Activated naive CD4-positive, alpha-beta T cell treated with anti-CD3 and anti-CD28 coated beads for 36 hours (primary cell): ENCODE data around the gene SLC2A10. TPM values are rescaled to one million over a fixed set of nuclear protein-coding genes. Genes with fewer than 3 reads are reported as not detected.
A peak's percentile ranks its signal among the peaks of the same experiment; 100 is the strongest.

ENCODE experiments used
- CTCF ChIA-PET: fragments of 350-600 bp; sonication (Branson Sonifier 250); formaldehyde crosslinking; loops from one replicate; lab custom pipeline; 2021; ENCODE audit warnings: antibody characterized with exemption; lab: Charles Lee
- DNase-seq: peaks from one replicate; pipeline ENCODE4 v3.0.0-alpha.2; 2020
- H3K27ac Mint-ChIP-seq: one replicate; pipeline ENCODE4 v1.8.0; 2021; ENCODE audit warnings: mild to moderate bottlenecking, mixed read lengths
- H3K27me3 Mint-ChIP-seq: one replicate; pipeline ENCODE4 v1.8.0; 2021; ENCODE audit warnings: low read depth, mixed read lengths
- H3K36me3 Mint-ChIP-seq: one replicate; pipeline ENCODE4 v1.8.0; 2021; ENCODE audit warnings: low read depth, mixed read lengths
- H3K4me1 Mint-ChIP-seq: one replicate; pipeline ENCODE4 v1.8.0; 2021; ENCODE audit warnings: low read depth, mixed read lengths
- H3K4me3 Mint-ChIP-seq: one replicate; pipeline ENCODE4 v1.8.0; 2021; ENCODE audit warnings: mild to moderate bottlenecking, moderate library complexity, mixed read lengths
- H3K9me3 Mint-ChIP-seq: one replicate; pipeline ENCODE4 v1.8.0; 2021; ENCODE audit warnings: mixed read lengths
- intact Hi-C: fragments of 100-400 bp; cut with micrococcal nuclease; formaldehyde crosslinking; loops from one replicate; pipeline ENCODE4 v1.15.1; 2023
- total RNA-seq, 2 experiments: library from RNA; stranded (reverse); gene quantifications; one replicate each; pipeline ENCODE4 v1.2.3, GENCODE V29; 2021

The SLC2A10 gene
- total RNA-seq, 2 experiments from 2014 or later: not detected

DNA sequence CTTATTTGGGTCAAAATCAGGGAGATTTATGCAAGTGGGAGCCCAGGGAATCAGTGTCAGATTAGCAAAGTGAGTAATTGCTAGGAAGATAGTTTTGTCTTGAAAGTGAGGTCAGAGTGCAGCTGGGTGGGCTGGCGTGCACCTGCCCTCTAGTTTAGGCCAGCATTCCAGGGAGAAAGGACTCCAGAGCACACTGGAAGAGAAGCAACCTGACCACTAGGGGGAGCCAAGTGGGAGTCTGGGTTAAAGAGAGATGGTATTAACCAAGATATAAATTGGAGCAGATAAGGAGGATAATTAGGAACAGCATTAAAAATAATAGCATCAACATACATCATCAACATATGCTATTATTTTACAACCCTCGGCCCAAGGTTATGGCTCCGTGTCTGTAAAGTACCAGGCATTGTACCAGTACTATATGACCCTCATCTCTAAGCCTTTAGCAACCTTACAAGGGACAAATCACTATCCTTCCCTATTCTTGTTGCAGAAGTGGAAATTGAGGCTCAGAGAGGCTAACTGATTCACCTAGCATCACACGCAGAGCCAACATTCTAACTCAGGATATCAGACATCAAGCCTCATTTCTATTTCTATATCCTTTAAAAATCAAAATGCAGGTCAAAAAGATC lies 57.8 kb downstream of the SLC2A10 start:
- H3K4me3 Mint-ChIP-seq: no peak overlapping the region
- CTCF ChIA-PET: interaction anchor here (0.6 to 1.6 kb wide), 3 partner anchors 13 to 339 kb away, joined by 3 to 5 read pairs (median 3); no protein-coding TSS in a partner anchor
- H3K4me1 Mint-ChIP-seq: no peaks in the 10 kb centered on the region
- no peaks in the 10 kb centered on the region for H3K9me3 Mint-ChIP-seq
- intact Hi-C loops: no loop called here
- DNase-seq: peak; percentile 39
- peaks cover 16% of the 10 kb centered on the region for H3K27me3 Mint-ChIP-seq
- H3K27ac Mint-ChIP-seq: no peak overlapping the region
- no peaks in the 10 kb centered on the region for H3K36me3 Mint-ChIP-seq

DNA sequence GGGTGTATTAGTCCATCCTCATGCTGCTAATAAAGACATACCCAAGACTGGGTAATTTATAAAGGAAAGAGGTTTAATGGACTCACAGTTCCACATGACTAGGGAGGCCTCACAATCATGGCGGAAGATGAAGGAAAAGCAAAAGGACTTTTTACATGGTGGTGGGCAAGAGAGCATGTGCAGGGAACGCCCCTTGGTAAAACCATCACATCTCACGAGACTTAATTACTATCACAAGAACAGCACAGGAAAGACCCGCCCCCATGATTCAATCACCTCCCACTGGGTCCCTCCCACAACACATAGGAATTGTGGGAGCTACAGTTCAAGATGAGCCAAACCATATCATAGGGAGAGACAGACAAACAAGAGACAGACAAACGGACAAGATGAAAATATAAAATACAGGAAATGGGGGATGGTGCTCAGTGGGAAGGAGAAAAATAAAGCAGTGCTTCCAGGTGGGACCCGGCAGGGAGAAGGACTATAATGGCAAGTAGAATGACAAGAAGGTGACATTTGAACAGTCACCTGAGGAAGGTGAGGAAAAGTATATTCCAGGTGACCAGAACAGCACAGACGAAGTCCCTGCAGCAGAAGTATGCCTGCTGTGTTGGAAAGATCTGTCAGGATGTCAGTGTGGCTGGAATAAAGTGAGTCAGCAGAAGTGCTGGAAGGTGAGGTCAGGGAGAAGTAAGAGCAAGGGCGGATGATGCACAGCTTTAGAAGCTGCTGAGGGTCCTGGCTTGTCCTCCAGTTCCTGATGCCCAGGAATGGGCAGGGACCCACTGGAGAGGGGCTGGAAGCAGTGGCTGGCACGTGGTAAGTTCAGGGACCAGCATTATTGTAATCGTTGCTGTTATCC lies 61.1 kb downstream of the SLC2A10 start:
- H3K4me3 Mint-ChIP-seq: no peak overlapping the region
- CTCF ChIA-PET: interaction anchor here (0.6 kb wide), 2 partner anchors 56 to 106 kb away, joined by 3 read pairs; no protein-coding TSS in a partner anchor
- no peaks in the 10 kb centered on the region for H3K9me3 Mint-ChIP-seq
- H3K27me3 Mint-ChIP-seq: peaks cover 18% of the 10 kb centered on the region
- no peak for DNase-seq
- H3K36me3 Mint-ChIP-seq: no peaks in the 10 kb centered on the region
- no peaks in the 10 kb centered on the region for H3K4me1 Mint-ChIP-seq
- H3K27ac Mint-ChIP-seq: no peak overlapping the region
- intact Hi-C loops: no loop called here

DNA sequence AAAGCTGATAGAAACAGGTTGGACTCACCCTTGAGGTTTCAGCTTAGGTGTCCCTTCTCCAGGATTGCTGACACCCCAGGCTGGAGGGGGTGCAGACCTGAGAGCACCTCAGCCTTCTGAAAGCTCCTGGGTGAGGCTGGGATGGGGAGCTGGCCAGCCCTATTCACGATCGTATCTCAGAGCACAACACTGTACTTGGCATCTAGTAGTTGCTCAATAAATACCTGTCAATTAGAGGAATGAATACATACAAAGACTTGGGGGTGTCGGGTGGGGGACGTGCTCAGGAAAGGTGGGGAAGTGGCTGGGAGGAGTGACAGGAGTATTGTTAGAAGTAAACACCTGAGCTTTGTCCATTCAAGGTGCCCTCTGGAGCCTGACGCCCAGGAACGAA lies 61.7 kb downstream of the SLC2A10 start:
- H3K27me3 Mint-ChIP-seq: peaks cover 14% of the 10 kb centered on the region
- no peak overlapping the region for H3K4me3 Mint-ChIP-seq

DNA sequence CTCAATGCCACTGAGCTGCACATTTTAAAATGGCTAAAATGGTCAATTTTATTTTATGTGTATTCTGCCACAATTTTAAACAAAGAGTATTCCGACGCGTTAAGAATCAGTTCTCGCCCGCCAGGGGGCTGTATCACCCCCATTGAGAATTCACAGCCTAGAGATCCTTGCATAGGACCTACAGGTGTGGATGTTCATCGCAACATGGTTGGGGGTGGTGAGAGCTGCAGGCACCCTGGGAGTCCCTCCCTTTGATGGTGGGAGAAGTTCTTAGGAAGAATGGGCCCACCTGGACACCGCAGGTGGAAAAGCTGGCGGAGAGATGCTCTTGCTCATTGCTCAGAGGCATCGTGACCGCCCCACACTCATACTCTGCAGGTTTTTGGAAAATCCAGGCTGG lies 63.5 kb downstream of the SLC2A10 start:
- no peak for DNase-seq
- CTCF ChIA-PET: interaction anchor here (0.6 to 1.7 kb wide), 2 partner anchors 9 to 172 kb away, joined by 3 to 4 read pairs; no protein-coding TSS in a partner anchor
- Mint-ChIP-seq H3K4me1 (no peaks in the 10 kb centered on the region), H3K36me3 (no peaks in the 10 kb centered on the region), H3K4me3 (no peak overlapping the region), H3K9me3 (no peaks in the 10 kb centered on the region), H3K27ac (no peak overlapping the region), H3K27me3 (peaks cover 16% of the 10 kb centered on the region)
- intact Hi-C loops: no loop called here

More for the DNA sequence above, 61.7 kb downstream of the SLC2A10 start:
- Mint-ChIP-seq H3K4me1 (no peaks in the 10 kb centered on the region), H3K9me3 (no peaks in the 10 kb centered on the region), H3K36me3 (no peaks in the 10 kb centered on the region), H3K27ac (no peak overlapping the region)
- DNase-seq: no peak
- intact Hi-C loops: no loop called here
- CTCF ChIA-PET: interaction anchor here (0.6 to 0.7 kb wide), 2 partner anchors 55 to 339 kb away, joined by 3 read pairs; no protein-coding TSS in a partner anchor

- Mint-ChIP-seq H3K9me3 (no peaks in the 10 kb centered on the region), H3K27ac (no peak overlapping the region), H3K4me1 (no peaks in the 10 kb centered on the region), H3K36me3 (no peaks in the 10 kb centered on the region), H3K27me3 (peaks cover 14% of the 10 kb centered on the region), H3K4me3 (no peak overlapping the region)
- CTCF ChIA-PET: no interaction called here
- intact Hi-C loops: no loop called here
- DNase-seq: no peak
These were observed 64.2 kb downstream of the SLC2A10 start for GRCh38 chr20:46773680-46774079.

DNA sequence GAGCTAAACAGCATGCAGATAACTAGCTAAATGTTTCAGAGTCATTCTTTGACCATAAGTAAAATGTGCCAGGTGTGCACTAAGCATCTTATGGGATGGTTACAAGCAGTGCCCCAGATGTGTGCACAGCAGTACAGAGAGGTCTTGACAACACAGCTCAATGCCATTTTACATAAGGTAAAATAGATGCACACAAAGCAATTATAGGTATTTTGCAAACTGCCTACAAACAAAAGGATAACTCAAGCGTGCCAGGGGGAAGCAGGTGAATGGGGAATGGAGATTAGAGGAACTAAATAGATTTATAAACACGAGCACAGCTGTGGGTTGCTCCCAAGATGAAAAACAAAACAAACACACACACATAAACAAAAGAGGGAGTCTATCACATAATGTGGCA lies 64.8 kb downstream of the SLC2A10 start:
- no peaks in the 10 kb centered on the region for H3K4me1 Mint-ChIP-seq
- H3K27me3 Mint-ChIP-seq: peaks cover 9% of the 10 kb centered on the region
- no peak for DNase-seq
- CTCF ChIA-PET: no interaction called here
- H3K27ac Mint-ChIP-seq: no peak overlapping the region
- no peaks in the 10 kb centered on the region for H3K36me3 Mint-ChIP-seq
- H3K9me3 Mint-ChIP-seq: no peaks in the 10 kb centered on the region
- intact Hi-C loops: no loop called here
- H3K4me3 Mint-ChIP-seq: no peak overlapping the region

GRCh38 chr20:46774943-46775560 lies 65.6 kb downstream of the SLC2A10 start:
- H3K36me3 Mint-ChIP-seq: no peaks in the 10 kb centered on the region
- H3K27me3 Mint-ChIP-seq: peaks cover 9% of the 10 kb centered on the region
- CTCF ChIA-PET: no interaction called here
- H3K27ac Mint-ChIP-seq: no peak overlapping the region
- no peaks in the 10 kb centered on the region for H3K4me1 Mint-ChIP-seq
- no peak for DNase-seq
- intact Hi-C loops: no loop called here
- H3K4me3 Mint-ChIP-seq: no peak overlapping the region
- H3K9me3 Mint-ChIP-seq: no peaks in the 10 kb centered on the region

- DNase-seq: no peak
- H3K9me3 Mint-ChIP-seq: no peaks in the 10 kb centered on the region
- no peaks in the 10 kb centered on the region for H3K4me1 Mint-ChIP-seq
- CTCF ChIA-PET: no interaction called here
- H3K36me3 Mint-ChIP-seq: no peaks in the 10 kb centered on the region
- H3K4me3 Mint-ChIP-seq: no peak overlapping the region
- H3K27me3 Mint-ChIP-seq: peaks cover 5% of the 10 kb centered on the region
- intact Hi-C loops: no loop called here
- no peak overlapping the region for H3K27ac Mint-ChIP-seq
These were observed 66.4 kb downstream of the SLC2A10 start for GRCh38 chr20:46775806-46776205.

DNA sequence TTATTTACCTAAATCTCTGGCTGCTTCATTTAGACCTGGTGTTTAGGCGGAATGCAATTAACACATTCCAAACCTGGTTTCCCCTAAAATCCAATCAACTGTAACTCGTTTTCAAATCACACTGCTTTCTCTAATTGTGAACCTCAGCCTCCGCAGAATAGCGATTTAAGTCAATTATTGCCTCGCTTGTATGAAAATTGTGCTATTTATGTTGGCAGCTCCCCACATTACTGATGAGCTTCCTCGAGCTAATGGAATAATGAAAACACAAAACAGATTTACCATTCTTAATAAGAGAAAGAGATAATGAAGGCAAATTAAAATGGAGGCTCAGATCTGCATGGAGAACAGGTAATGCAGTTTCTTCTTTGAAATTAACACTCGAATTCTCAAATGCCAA lies 67.9 kb downstream of the SLC2A10 start:
- CTCF ChIA-PET: no interaction called here
- no peaks in the 10 kb centered on the region for H3K9me3 Mint-ChIP-seq
- no peak overlapping the region for H3K4me3 Mint-ChIP-seq
- no peak for DNase-seq
- no peaks in the 10 kb centered on the region for H3K4me1 Mint-ChIP-seq
- peaks cover 5% of the 10 kb centered on the region for H3K27me3 Mint-ChIP-seq
- intact Hi-C loops: no loop called here
- no peaks in the 10 kb centered on the region for H3K36me3 Mint-ChIP-seq
- no peak overlapping the region for H3K27ac Mint-ChIP-seq

DNA sequence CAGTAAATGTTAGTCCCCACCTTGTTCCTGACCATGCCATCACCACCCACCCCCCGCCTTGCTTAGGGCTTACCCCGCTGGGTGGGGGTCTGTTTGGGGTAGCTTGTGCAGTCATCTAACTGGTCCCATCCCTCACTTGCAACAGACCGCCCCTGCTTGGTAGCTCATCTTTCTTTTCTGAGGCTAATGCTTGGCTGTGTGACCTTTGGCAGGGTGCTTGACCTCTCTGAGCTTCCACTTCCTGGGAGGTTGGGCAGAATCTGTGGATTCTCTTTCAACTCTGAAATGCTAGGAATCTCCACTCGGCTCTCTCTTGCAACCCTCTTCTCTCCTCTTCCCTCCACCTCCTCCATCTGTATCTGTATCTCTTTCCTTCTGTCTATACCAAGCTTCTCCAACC lies 70.4 kb downstream of the SLC2A10 start:
- Mint-ChIP-seq H3K4me3 (no peak overlapping the region), H3K4me1 (no peaks in the 10 kb centered on the region), H3K27ac (no peak overlapping the region), H3K9me3 (no peaks in the 10 kb centered on the region), H3K27me3 (peaks cover 4% of the 10 kb centered on the region), H3K36me3 (no peaks in the 10 kb centered on the region)
- CTCF ChIA-PET: interaction anchor here (0.9 kb wide), 1 partner anchor 17 kb away, joined by 3 read pairs; no protein-coding TSS in a partner anchor
- intact Hi-C loops: no loop called here
- DNase-seq: no peak

- H3K36me3 Mint-ChIP-seq: no peaks in the 10 kb centered on the region
- peaks cover 13% of the 10 kb centered on the region for H3K27me3 Mint-ChIP-seq
- intact Hi-C loops: no loop called here
- CTCF ChIA-PET: interaction anchor here (0.6 to 0.9 kb wide), 2 partner anchors 32 to 282 kb away, joined by 3 read pairs; no protein-coding TSS in a partner anchor
- no peaks in the 10 kb centered on the region for H3K4me1 Mint-ChIP-seq
- no peaks in the 10 kb centered on the region for H3K9me3 Mint-ChIP-seq
- H3K27ac Mint-ChIP-seq: no peak overlapping the region
- H3K4me3 Mint-ChIP-seq: no peak overlapping the region
- no peak for DNase-seq
These were observed 75.1 kb downstream of the SLC2A10 start for GRCh38 chr20:46784436-46785127.
